Activated naive CD8-positive, alpha-beta T cell treated with anti-CD3 and anti-CD28 coated beads for 36 hours (primary cell): ENCODE data around the gene PLIN3. TPM values are rescaled to one million over a fixed set of nuclear protein-coding genes. Genes with fewer than 3 reads are reported as not detected.
"Not testable (repeated sequence)": the region's sequence is repeated elsewhere in the genome, so short reads cannot be mapped to it uniquely, and the experiment has no call there.

Experiments
- DNase-seq: peaks from one replicate; pipeline ENCODE4 v3.0.0; 2021
- H3K27ac Mint-ChIP-seq: one replicate; pipeline ENCODE4 v1.8.0; 2022; ENCODE audit warnings: mild to moderate bottlenecking, moderate library complexity, mixed read lengths
- H3K27me3 Mint-ChIP-seq: one replicate; pipeline ENCODE4 v1.8.0; 2022; ENCODE audit warnings: mild to moderate bottlenecking, mixed read lengths
- H3K36me3 Mint-ChIP-seq: one replicate; pipeline ENCODE4 v1.8.0; 2021; ENCODE audit warnings: mild to moderate bottlenecking, mixed read lengths
- H3K4me1 Mint-ChIP-seq: one replicate; pipeline ENCODE4 v1.8.0; 2021; ENCODE audit warnings: mixed read lengths
- H3K4me3 Mint-ChIP-seq: one replicate; pipeline ENCODE4 v1.8.0; 2022; ENCODE audit warnings: mild to moderate bottlenecking, moderate library complexity, mixed read lengths
- H3K9me3 Mint-ChIP-seq: one replicate; pipeline ENCODE4 v1.8.0; 2022; ENCODE audit warnings: mixed read lengths
- total RNA-seq, 2 experiments: library from RNA; stranded (reverse); gene quantifications; one replicate each; pipeline ENCODE4 v1.2.3, GENCODE V29; 2021

PLIN3 gene
- total RNA-seq, 2 experiments from 2014 or later = 14.6 to 14.7 TPM

- Mint-ChIP-seq H3K27ac (peak overlapping the region; percentile 90), H3K4me1 (peaks cover 33% of the 10 kb centered on the region), H3K4me3 (peak overlapping the region; percentile 90), H3K36me3 (peaks cover 26% of the 10 kb centered on the region)
- not testable (repeated sequence) for H3K27me3 Mint-ChIP-seq, H3K9me3 Mint-ChIP-seq
- peak; percentile 36 for DNase-seq
Observed at GRCh38 chr19:4792019-4792865, 75.2 kb downstream of the PLIN3 start.

DNA sequence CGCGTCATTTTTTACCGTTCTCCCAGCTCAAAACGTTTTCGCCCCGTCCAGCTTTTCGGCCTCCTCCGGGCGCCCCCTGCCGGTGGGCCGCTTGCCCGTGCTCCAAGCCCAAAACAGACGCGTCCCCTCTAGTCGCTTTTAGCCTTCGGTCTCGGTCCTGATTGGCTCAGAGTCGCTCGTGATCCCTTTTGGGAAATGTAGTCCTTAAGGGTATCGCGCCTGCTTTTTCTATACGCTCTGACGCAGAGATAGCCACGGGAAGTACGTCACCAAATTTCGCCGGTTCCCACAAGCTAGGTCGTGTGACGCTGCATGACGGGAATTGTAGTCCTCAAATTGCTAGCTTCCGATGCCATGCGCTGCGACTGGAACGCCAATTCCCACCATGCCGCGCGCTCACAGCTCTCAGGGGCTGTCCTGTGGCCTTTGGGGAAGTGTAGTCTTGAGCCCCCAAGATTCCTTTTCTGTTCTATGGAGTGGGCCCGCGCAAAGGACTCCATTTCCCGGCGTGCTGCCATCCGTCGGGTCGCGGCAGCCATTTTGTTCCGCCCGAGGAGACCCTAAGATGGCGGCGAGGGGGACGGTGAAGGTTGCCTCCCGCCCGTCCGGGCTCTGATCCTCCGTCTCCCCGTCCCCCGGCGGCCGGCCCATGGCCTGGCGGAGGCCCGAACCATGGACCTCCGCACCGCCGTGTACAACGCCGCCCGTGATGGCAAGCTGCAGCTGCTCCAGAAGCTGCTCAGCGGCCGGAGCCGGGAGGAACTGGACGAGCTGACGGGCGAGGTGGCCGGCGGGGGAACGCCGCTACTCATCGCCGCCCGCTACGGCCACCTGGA, 76.1 kb downstream of the PLIN3 start, which contains the start of gene FEM1A:
TSS of gene FEM1A (plus strand) at position 552 of the 836 bp plus-strand sequence. CDS start at position 673, 121 bp downstream.
- Mint-ChIP-seq H3K27ac (peak within 1 kb of the TSS; percentile 90), H3K27me3 (no peaks in the 10 kb centered on the region), H3K4me1 (peaks cover 28% of the 10 kb centered on the region), H3K9me3 (no peaks in the 10 kb centered on the region), H3K4me3 (peak within 1 kb of the TSS; percentile 90), H3K36me3 (peaks cover 22% of the 10 kb centered on the region)
- DNase-seq = peak; percentile 97

Other genes starting within 250 kb of the PLIN3 start
- 10 to 100 TPM; 10.7 to 11.3 TPM for gene TNFAIP8L1, start 228.2 kb downstream of the PLIN3 start, total RNA-seq
- 10 to 100 TPM; 59.2 to 65.8 TPM for gene MYDGF, start 197.3 kb downstream of the PLIN3 start, total RNA-seq
- 10 to 100 TPM; 71.7 to 72.3 TPM for gene DPP9, start 143.8 kb downstream of the PLIN3 start, total RNA-seq
- gene FEM1A, start 75.9 kb downstream of the PLIN3 start, total RNA-seq = 10 to 100 TPM; 21.8 to 22.5 TPM
- gene TICAM1, start 36.0 kb downstream of the PLIN3 start, total RNA-seq = 10 to 100 TPM; 18.4 to 19.5 TPM
- under 1 TPM in 1 of 2 experiments, not detected in 1; 0.12 TPM for gene ARRDC5, start 35.2 kb upstream of the PLIN3 start, total RNA-seq
- 100 to 1,000 TPM; 244 to 245 TPM for gene UHRF1, start 41.8 kb upstream of the PLIN3 start, total RNA-seq
- gene KDM4B, start 101.4 kb upstream of the PLIN3 start, total RNA-seq = 10 to 100 TPM; 29.4 to 31.3 TPM